ENCODE measurements around the gene CLPSL2.

CLPSL2 gene

DNA sequence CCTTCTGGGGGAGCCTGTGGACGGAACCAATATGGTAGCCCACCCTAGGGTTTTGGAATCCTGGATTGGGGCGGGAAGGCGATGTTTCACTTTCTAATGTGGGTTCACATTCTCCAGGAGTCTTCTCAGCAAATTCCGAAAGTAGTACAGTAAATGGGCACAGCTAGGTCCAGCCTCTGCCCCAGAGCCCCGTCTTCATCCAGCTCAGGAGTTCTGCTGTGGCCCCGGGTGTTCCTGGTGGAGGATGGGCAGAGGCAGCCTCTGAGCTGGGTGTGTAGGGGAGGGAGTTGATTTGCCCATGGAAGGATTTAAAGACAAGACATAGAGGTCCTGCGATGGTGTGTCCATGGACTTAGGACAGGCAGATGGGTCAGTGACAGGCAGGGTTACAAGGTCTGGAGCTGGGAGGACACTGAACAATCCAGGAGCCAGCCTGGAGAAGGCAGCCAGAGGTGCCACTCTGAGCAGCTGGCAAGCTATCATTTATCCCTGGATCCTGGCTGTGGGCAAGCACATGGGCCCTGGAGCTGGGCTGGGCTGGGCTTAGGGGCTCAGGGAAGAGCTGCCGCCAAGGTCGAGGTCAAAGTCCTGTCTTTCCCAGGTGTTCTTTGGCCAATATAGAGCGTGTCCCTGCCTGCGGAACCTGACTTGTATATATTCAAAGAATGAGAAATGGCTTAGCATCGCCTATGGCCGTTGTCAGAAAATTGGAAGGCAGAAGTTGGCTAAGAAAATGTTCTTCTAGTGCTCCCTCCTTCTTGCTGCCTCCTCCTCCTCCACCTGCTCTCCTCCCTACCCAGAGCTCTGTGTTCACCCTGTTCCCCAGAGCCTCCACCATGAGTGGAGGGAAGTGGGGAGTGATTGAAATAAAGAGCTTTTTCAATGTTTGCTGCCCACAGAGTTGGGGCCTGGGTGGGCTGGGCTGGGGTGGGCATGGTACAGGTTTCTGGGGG lies 11.1 kb downstream of the CLPSL2 start:
- DNase-seq (ENCODE audit: low read depth in 2 of 2), result no peak

DNA sequence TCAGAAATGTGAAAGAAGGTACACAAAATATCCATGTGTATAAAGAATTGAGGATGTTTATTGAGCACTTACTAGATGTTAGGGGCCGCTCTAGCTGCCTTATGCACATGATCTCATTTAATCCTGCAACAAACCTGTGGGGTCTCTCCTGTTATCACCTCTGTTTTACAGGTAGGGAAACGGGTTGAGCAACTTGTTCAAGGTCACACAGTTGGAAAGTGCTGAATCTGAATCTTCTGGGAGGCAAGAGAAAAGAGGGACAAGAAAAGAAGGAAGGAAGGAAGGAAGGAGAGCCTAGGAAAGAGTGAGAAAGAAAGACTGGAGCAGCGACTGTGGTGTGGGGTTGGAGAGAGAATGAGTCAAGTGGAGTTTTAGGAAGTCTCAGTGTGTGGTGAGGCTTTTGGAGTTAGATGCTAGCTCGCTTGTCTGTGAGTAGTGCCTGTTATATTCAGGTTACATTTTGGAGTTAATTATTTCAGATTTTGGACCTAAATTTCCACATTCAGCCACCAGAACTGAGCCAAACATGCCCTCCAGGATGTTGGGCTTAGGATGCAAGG lies 12.1 kb downstream of the CLPSL2 start:
- DNase-seq (ENCODE audit: low read depth in 2 of 2), result no peak

DNA sequence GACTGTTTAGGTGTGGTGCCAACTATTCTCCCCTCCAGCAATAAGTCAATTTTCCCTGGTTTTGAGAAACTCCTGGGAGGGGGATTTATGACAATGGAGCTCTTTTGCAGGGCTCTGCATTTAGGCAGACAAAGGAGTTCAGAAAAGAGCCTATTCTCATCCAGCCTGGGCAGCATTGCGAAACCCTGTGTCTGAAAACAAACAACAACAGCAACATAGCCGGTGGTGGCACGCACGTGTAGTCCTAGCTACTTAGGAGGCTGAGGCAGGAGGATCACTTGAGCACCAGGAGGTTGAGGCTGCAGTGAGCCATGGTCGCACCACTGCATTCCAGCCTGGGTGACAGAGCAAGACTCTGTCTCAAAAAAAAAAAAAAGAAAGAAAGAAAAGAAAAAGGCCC lies 14.3 kb downstream of the CLPSL2 start:
- no peak for DNase-seq (ENCODE audit: low read depth in 2 of 2)

DNA sequence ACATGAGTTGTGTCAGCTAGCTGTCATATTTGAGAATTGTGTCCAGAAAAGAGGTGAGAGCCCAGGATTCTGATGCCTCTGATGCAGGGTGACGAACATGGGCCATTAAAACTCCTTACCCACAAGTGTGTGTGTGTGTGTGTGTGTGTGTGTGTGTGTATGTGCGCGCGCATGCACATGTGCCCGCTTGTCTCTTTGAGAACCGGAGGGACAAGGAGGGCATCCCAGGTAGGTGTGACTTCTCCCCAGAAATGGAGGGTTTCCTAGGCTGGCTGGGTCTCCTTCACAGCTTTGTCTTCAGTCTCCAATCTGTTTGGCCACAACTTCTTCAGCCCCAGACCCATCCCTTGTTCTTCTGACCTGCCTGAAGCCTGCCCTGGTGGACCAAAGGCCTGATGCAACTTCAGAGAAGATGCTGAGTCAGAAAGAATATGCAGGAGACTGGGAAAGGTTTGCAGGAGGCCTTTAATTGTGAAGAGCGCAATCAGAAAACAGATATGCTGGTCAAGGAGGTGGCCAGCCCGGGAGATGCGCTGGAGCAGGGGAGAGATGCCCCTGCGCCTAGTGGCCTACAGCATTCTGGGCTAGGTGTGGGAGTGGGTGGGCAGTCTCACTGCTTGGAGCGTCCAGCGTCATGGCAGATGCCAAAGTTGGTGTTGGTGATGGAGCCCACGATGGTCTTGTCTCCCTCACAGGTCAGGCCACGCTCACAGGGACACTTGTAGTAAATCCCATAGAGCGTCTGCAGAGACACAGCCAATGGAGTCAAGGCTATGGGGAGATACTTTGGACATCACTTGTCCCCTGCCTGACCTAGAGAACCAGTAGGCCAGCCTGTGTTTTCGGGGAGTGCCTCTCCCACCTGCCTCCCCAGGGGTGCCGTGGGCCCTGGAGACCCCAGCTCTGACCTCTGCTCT lies 18.4 kb downstream of the CLPSL2 start:
- no peak for DNase-seq (ENCODE audit: low read depth in 2 of 2)

DNA sequence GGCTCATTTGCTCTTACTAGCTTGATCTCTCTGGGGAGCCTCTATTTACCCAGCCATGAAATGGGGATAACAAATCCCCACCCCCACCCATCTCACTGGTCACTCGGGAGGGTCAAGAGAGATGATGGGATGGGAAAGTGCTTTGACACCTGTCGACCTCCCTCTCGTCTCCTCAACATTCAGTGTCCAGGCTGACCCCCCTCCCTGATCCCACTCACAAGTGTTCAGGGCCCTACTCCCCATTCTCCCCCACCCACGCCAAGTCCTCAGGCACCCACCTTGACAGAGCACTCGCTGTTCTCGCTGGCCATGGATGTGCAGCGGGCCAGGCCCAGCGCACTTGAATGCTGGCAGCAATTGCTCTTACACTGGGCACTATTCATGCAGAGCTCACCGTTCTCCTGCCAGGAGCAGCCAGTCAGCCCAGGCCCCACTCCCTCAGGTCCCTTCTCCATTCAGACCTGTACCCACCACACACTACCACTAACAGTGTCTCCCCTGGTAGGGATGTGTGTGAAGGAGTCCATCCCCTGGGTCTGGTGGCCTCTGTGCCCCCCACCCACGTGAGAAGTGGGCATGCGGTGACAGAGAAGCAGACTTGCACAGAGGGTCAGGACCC lies 19.2 kb downstream of the CLPSL2 start:
- no peak for DNase-seq (ENCODE audit: low read depth in 2 of 2)

DNA sequence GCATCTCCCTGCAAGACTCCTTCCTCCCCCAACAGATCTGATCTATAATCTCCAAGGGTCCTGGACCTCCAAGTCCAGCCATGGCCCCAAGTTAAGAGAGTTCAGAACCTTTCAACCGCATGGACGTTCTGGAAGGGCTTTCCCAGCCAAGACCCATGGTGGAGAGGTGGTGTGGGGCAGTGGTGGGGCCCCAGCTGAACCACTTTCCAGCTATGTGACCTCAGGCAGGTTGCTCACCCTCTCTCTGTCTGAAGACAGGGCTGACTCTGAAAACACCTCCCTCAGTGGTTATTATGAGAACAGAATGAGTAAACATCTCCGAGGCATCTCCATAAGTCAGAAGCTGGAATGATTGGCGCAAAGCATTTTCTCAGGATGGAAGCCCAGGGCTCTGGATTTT lies 19.8 kb downstream of the CLPSL2 start:
- DNase-seq (ENCODE audit: low read depth in 2 of 2), result no peak

DNA sequence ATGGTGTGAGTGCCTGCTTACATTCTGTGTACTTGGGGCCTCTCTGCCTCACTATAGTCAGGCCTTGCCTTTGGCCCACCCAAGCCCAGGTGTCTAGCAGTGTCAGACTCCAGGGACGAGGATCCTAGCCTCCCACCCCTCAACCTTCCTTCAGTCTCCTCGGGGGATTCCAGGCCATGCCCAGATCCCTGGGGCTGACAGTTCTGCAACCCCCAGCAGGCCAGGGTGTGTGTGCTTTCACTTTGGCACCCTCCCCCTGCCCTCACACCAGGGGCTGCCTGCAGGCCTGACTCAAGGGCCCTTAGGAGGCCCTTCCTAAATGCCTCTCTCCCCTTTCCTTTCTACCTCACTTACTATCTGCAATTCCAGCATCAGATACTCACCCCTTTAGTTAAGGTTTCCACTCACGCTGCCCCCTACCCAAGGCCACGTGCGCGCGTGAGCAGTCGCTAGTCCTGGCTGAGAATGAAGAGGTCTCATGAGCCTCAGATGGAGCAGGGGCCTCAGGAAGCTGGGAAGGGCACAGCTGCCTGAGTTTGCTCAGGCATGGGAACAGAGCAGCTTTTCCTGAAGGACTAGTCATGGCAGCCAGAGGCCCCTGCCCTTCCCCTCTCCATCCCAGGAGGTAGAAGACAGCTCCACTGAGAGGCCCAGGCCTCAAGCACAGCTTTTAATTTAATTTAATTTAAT lies 21.6 kb downstream of the CLPSL2 start:
- DNase-seq (ENCODE audit: low read depth in 2 of 2), result no peak

DNA sequence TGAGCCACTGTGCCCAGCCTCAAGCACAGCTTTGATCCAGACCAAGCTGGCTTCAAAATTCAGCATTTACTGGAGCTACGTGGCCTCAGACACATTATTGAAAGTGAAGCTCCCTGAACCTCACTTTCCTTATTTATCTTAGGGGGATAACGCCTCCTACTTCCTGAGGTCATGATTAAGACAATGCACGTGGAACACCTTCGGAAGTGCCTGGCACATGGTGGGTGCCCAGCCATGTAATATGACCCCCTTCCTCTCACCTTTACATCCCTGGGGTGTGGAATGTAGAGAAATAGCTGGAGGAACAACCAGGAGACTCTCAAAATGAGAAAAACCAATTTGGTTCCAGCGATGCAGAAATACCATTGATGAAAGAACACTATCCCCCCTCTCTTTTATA lies 22.3 kb downstream of the CLPSL2 start:
- no peak for DNase-seq (ENCODE audit: low read depth in 2 of 2)

DNA sequence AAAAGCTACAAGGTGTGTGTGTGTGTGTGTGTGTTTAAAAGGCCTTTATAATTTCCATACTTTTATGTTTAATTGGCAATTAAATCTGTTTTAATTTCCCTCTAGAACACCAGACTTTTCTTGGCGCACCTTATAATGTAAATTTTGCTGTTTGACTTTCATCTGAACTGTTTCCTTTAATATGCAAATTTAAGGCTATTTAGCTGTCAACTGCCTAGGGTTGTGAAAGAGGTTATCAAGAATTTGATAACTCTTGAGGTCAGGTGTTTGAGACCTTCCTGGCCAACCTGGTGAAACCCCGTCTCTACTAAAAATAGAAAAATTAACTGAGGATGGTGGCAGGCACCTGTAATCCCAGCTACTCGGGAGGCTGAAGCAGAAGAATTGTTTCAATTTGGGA lies 24.8 kb downstream of the CLPSL2 start:
- no peak for DNase-seq (ENCODE audit: low read depth in 2 of 2)

DNA sequence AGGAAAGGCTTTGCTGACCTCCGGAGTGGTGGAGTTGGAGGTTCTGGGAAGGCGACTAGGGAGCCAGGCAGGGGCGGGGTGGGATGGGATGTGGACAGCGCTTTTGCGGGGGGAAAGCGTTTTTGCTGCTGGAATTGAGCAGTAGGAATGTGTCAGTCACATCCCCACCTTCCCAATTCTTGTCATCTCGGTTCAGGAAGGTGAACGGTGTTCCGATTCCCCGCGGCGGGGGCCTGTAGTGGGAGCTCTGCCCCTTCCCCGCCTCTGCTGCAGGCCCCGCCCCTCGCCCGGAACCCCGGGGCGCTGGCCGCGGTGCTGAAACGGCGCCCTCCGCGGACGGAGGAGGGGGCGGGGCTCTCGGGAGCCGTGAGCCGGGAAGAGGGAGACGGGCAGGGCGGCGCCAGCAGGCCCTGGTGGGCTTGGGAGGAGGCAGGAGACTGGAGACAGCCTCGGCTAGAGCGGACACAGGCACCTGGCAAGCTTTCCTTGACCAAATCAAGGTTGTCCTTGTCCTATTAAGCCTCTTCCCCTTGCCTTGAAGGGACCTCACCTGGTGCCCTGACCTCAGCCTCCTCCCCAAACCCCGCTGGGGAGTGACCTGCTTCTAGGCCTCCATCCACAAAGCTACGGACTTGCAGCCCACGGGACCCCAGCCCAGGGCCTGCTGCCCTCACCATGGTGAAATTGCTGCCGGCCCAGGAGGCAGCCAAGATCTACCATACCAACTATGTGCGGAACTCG lies 28.8 kb downstream of the CLPSL2 start, which contains the start of gene LHFPL5:
LHFPL5 (plus strand) TSS at position 357 of the 741 bp plus-strand sequence; CDS start at position 676, 319 bp downstream.
- DNase-seq (ENCODE audit: low read depth in 2 of 2), result no peak

DNA sequence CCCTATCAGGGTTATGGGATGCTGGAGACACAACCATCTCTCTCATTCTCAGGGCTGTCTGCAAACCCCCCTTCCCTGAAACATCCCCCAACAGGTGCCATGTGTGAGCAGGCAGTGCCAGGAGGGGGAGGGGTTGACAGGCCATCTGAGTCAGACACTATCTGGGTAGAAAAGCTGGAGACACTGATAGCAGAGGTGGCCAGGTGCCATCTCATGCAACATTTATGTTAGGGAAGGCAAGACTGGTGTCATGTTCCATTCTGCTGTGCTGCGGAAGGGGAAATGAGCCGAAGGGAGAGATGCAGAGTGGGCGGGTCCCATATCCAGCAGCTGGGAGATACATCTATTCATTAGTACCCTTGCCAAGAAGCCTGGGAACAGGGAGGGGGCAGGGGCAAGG lies 32.3 kb downstream of the CLPSL2 start:
- no peak for DNase-seq (ENCODE audit: low read depth in 2 of 2)

DNA sequence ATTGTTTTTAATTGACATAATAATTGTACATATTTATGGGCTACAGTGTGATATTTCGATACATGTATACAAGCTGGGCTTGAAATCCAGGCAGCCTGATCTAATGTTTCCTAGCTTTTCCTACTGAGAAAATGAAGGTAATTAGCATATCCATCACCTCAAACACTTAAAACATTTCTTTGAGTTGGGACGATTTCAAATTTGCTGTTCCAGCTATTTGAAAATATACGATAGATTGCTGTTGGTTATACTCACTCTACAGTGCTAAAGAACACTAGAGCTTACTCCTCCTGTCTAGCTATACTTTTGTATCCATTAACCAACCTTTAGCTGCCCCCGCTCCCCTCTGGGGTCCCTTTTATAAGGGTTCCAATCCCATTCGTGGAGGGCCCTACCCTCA lies 33.4 kb downstream of the CLPSL2 start:
- DNase-seq (ENCODE audit: low read depth in 2 of 2), result no peak

DNA sequence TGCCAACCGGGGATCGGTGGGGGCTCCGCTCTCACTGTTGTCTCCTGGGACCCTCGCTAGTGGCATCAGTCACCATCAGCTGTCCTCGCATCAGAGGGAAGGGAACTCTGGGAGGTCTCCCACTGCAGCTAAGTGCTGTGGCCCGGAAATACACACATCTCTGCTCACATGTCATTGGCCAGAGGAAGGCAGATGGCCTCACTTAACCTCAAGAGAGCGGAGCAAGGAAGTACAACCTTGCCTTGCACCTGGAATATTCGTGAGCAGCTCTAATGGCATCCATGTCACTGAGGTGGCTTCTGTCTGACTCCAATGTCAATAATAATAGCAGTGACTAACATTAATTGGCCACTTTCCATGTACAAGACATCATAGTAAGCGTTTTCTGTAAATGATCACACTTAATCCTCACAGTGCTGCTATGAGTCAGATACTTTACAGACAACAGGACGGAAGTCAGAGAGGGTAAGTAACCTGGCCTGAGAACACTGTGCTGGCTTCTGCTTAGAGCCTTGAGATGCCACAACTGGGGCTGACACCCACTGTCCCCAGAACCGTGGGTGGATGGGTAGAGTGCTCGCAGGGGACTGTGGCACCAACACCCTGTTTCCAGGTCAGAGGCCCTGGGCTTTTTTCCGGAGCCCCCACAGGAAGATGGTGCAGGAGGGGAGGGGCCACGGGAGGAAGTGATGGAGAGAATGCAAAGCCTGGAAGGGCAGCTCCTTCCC lies 34.7 kb downstream of the CLPSL2 start:
- peak; percentile 7 to 16 for DNase-seq (ENCODE audit: low read depth in 2 of 2)

DNA sequence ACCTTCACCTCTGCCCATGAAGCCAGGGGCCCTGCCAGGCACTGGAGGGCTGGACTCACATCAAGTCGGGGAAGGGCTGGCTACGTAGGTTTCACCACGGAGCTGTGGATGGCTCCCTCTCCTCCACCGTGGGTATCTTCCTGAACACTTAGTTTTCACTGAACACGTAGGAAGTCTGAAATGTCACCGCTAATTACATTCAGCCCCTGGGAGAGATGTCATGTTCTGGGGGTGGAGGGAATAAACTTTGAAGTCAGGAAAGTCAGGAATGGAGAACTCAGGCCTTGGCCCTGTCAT lies 35.2 kb downstream of the CLPSL2 start:
- no peak for DNase-seq (ENCODE audit: low read depth in 2 of 2)

DNA sequence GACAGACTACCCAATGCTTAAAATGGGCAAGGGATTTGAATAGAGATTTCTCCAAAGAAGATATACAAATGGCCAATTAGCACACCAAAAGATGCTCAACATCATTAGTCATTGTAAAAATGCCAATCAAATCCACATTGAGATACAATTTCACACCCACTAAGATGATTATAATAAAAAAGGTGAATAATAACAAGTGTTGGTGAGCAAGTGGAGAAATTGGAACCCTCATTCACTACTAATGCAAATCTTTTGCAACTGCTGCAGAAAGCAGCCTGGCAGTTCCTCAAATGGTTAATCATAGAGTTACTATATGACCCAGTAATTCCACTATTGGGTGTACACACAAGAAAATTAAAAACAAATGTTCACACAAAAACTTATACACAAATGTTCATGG lies 41.1 kb downstream of the CLPSL2 start:
- no peak for DNase-seq (ENCODE audit: low read depth in 2 of 2)

DNA sequence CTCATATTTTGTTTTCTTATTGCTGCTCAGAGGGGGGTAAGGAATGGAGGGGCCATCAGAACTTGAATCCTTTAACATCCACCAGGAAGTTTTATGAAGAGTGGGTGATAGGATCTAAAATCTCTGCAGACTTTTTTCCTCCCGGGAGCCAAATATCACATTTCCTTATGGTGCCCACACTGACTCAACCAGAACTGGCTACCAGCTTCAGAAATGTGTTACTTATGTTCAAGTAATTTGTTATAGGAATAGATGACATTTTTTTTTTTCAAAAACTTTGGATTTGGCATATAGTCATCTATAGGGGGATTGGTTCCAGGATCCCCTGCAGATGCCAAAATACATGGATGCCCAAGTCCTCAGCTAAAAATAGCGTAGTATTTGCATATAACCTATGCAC lies 47.2 kb downstream of the CLPSL2 start:
- DNase-seq (ENCODE audit: low read depth in 2 of 2), result no peak

DNA sequence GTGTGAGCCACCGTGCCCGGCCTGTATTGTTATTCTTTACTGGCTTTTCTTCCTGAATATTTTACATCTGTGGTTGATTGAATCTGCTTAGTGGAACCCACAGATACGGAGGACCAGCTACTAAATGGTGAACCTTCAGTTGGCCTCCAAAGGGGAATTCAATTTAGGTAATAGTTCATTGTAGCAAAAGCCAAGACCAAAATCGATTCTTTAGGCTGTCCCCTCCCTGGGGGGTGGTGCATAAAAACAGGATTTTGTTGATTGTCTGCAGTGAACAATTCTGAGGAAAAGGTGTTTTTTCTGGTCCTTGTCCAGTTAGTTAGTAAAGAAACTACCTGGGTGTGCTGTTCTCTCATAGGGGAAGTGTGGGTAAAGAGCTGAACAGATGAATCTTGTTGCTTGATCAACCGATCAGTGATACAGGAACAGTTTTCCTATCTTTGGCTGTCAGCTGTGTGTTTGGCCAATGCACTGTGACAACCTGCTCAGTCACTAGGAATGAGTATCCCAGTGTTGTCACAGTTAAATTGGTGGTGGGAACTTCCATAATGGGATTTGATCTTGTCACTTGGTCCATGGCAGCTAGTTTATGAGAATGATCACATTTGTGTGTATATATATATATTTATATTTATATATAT lies 48.3 kb downstream of the CLPSL2 start:
- no peak for DNase-seq (ENCODE audit: low read depth in 2 of 2)
